ENCODE measurements around the gene HSPD1. TPM values are rescaled to one million over a fixed set of nuclear protein-coding genes. Genes with fewer than 3 reads are reported as not detected.

Gene HSPD1
- total RNA-seq, 1 experiment from 2014 or later = 410 TPM

DNA sequence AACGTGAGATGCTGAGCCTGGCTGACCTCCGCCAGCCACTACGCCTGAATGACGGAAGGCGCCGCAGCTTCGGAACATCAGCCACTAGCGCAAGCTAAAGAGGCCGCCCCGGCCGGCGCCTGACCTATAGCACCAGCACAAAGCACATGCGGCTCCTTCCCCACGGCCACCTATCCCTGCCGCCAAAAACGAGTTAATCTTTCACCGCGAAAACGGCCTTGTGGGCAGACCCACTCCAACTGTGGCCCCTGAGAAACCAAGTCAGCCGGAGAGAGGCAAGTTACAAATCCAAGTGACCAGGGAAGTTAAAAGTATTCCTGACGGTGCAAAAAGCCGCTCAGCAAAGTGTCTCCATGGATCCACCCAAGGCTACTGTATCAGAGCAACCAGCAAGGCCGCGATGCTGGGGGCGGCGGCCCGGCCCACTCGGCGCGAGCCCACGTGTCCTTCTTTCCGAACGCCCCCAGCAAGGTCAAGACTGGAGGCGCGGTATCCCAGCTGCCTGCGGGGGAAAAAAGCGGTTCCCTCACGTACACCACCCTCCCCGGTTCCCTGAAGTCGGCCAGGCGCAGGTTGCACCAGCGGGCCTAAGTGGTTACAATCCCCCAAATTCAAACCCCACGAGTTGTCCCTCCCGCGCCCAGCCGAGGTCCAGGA lies 575 bp downstream of the HSPD1 start:
- H4K20me1 ChIP-seq (ENCODE audit: low read length) = peaks cover 74% of the 10 kb centered on the region
- no peaks in the 10 kb centered on the region for H3K9me3 ChIP-seq (ENCODE audit: low read length)
- peak overlapping the region; percentile 89 for H3K4me3 ChIP-seq (ENCODE audit: low read length)
- no TSS peak for BruUV-seq (replicated peaks)
- DNase-seq (peak; percentile 39), ATAC-seq (no peak)
- peak overlapping the region; percentile 64 for H3K27ac ChIP-seq (ENCODE audit: low read length)
- CTCF ChIA-PET = no interaction called here
- no peak overlapping the region for H2AFZ ChIP-seq (ENCODE audit: low read length)
- peak overlapping the region; percentile 98 for H3K9ac ChIP-seq (ENCODE audit: low read length)
- peak overlapping the region; percentile 78 for H3K4me2 ChIP-seq (ENCODE audit: low read length)
- peaks cover 36% of the 10 kb centered on the region for H3K4me1 ChIP-seq (ENCODE audit: insufficient read depth, low read length)
- POLR2A ChIA-PET (ENCODE audit: unreplicated experiment) = interaction anchor here (0.5 to 1.2 kb wide), 4 partner anchors 17 to 77 kb away, joined by 3 to 7 read pairs (median 6); partner anchors contain the start of genes MOB4 and SF3B1
- H3K27me3 ChIP-seq (ENCODE audit: low read length) = no peaks in the 10 kb centered on the region
- TF ChIP-seq EZH2 (IDR thresholded peaks at IDR 0.05; ENCODE audit: low read length, unreplicated experiment) (no peak), EZH2phosphoT487 (IDR thresholded peaks at IDR 0.05; ENCODE audit: borderline replicate concordance, low read length) (no peak)
- TF ChIP-seq, protein P1, sequence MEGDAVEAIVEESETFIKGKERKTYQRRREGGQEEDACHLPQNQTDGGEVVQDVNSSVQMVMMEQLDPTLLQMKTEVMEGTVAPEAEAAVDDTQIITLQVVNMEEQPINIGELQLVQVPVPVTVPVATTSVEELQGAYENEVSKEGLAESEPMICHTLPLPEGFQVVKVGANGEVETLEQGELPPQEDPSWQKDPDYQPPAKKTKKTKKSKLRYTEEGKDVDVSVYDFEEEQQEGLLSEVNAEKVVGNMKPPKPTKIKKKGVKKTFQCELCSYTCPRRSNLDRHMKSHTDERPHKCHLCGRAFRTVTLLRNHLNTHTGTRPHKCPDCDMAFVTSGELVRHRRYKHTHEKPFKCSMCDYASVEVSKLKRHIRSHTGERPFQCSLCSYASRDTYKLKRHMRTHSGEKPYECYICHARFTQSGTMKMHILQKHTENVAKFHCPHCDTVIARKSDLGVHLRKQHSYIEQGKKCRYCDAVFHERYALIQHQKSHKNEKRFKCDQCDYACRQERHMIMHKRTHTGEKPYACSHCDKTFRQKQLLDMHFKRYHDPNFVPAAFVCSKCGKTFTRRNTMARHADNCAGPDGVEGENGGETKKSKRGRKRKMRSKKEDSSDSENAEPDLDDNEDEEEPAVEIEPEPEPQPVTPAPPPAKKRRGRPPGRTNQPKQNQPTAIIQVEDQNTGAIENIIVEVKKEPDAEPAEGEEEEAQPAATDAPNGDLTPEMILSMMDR (conservative IDR thresholded peaks at IDR 0.05; ENCODE audit: low read depth, low read length) = no peak
- intact Hi-C loops (cut with micrococcal nuclease) = loop anchor here (10.0 kb wide), 1 partner anchor 84 kb away; no protein-coding TSS in a partner anchor
- peaks cover 96% of the 10 kb centered on the region for H3K79me2 ChIP-seq (ENCODE audit: low read length)
- H3F3A ChIP-seq (ENCODE audit: low read length, unreplicated experiment) = no peaks in the 10 kb centered on the region
- H3K9me2 ChIP-seq (replicated peaks; ENCODE audit: low read length) = no peaks in the 10 kb centered on the region
- H3K36me3 ChIP-seq (ENCODE audit: low read depth, low read length) = peaks cover 72% of the 10 kb centered on the region

DNA sequence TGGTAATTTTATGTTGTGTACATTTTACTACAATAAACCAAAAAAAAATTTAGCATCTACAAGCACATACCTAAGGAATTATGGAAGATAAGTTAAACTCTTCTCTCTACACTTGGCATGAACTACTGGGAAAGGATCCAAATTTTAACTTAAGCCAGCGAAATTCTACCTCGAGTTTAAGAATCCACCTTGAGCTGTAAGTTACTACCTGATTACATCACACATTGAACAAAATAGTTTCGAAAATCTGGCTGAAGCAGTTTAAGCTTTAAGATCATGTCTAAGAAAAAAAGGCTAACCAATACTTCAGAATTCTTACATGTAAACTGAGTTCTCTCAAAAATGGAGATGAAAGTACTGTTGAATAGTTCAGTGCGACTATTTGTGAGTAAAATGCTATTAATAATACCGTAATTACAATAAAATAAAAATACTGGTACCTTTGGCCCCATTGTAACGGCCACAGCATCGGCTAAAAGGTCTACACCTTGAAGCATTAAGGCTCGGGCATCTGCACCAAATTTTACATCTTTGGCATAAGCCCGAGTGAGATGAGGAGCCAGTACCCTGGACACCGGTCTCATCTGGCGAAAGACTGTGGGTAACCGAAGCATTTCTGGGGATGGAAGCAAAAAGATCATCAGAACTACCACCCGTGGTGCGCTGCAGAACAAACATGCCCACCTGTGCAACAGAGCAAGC lies 1.3 kb downstream of the HSPD1 start:
- Histone ChIP-seq H3K4me1 (ENCODE audit: insufficient read depth, low read length) (peaks cover 36% of the 10 kb centered on the region), H3F3A (ENCODE audit: low read length, unreplicated experiment) (no peaks in the 10 kb centered on the region), H3K4me3 (ENCODE audit: low read length) (peak overlapping the region; percentile 89), H3K36me3 (ENCODE audit: low read depth, low read length) (peaks cover 70% of the 10 kb centered on the region), H3K9ac (ENCODE audit: low read length) (peak overlapping the region; percentile 98), H3K79me2 (ENCODE audit: low read length) (peaks cover 90% of the 10 kb centered on the region), H3K27me3 (ENCODE audit: low read length) (no peaks in the 10 kb centered on the region), H3K27ac (ENCODE audit: low read length) (no peak overlapping the region), H3K9me3 (ENCODE audit: low read length) (no peaks in the 10 kb centered on the region), H4K20me1 (ENCODE audit: low read length) (peaks cover 74% of the 10 kb centered on the region), H2AFZ (ENCODE audit: low read length) (no peak overlapping the region), H3K4me2 (ENCODE audit: low read length) (peak overlapping the region; percentile 78), H3K9me2 (replicated peaks; ENCODE audit: low read length) (no peaks in the 10 kb centered on the region)
- DNase-seq (peak; percentile 18), ATAC-seq (no peak)
- intact Hi-C loops (cut with micrococcal nuclease) = loop anchor here (10.0 kb wide), 1 partner anchor 84 kb away; no protein-coding TSS in a partner anchor
- ChIA-PET CTCF (no interaction called here), POLR2A (ENCODE audit: unreplicated experiment) (no interaction called here)
- BruUV-seq (replicated peaks) = no TSS peak
- TF ChIP-seq, protein P1 (conservative IDR thresholded peaks at IDR 0.05; ENCODE audit: low read depth, low read length) = no peak
- TF ChIP-seq EZH2phosphoT487 (IDR thresholded peaks at IDR 0.05; ENCODE audit: borderline replicate concordance, low read length) (no peak), EZH2 (IDR thresholded peaks at IDR 0.05; ENCODE audit: low read length, unreplicated experiment) (no peak)

Measured in PC-3 (cell line).